Left ventricle myocardium superior (tissue), 1 donor: ENCODE data around the gene TPRG1L. TPM values are rescaled to one million over a fixed set of nuclear protein-coding genes. Genes with fewer than 3 reads are reported as not detected.
A peak's percentile ranks its signal among the peaks of the same experiment; 100 is the strongest.

Experiments used
- ATAC-seq: fragments of 200-7000 bp; cut with Tn5 transposase; one replicate; pipeline ENCODE4 v1.9.1; 2020; ENCODE audit warnings: mild to moderate bottlenecking, moderate library complexity
- DNase-seq: peaks from one replicate; pipeline ENCODE4 v3.0.0-alpha.2; 2020
- intact Hi-C: fragments of 100-400 bp; cut with micrococcal nuclease; formaldehyde crosslinking; loops from one replicate; pipeline ENCODE4 v1.11.0; 2022
- total RNA-seq: library from RNA; stranded (reverse); fragmentation: NEBNext Ultra II Directional; extraction: Animal tissue kit (Norgen Biotek cat#: 25700); gene quantifications from one replicate; pipeline ENCODE4 v1.2.1, GENCODE V29; 2021
- donor health status: DM: no; HTN: yes; CAD: no; lungs with severe emphysema.

The TPRG1L gene
- total RNA-seq, 1 donor from 2014 or later: 48.6 TPM

- DNase-seq (no peak), ATAC-seq (no peak)
- intact Hi-C loops: no loop called here
Measured at GRCh38 chr1:3652548-3653285, 27.9 kb downstream of the TPRG1L start.

- intact Hi-C loops: no loop called here
- no peak for ATAC-seq
- no peak for DNase-seq
Measured at GRCh38 chr1:3653286-3653618, 28.4 kb downstream of the TPRG1L start.

GRCh38 chr1:3654549-3655281 is 29.9 kb downstream of the TPRG1L start:
- intact Hi-C loops: no loop called here
- ATAC-seq (peak; percentile 69), DNase-seq (no peak)

DNA sequence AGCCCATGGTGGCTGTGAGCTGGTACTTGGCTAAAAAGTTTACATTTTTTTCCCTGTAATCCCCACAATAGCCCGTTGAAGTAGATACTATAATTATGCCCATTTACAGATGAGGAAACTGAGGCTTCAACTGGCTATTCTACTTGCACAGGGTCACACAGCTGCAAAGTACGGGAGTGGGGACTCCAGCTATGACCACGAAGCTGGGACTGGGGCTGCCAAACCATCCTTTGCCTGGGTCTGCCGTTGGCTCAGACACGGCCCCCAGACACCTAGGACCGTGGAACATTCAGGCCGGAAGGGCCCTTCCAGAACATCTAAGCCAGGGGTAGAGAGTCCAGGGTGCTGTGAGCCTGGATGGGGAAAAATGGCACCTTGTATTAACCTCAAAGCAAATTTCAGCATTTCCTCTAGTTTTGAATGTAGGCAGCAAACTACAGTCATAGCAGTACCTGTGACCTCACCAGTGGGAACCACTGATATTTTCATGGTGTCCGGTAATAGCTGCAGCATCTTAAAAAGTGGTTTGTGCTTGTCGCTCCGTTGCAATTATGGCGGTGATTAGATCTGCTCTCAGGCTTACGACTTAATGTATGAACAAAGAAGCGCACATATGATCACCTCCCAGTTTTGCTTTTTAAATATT is 31.8 kb downstream of the TPRG1L start:
- ATAC-seq (no peak), DNase-seq (no peak)
- intact Hi-C loops: no loop called here

- ATAC-seq (no peak), DNase-seq (no peak)
- intact Hi-C loops: no loop called here
Measured at GRCh38 chr1:3657096-3657475, 32.3 kb downstream of the TPRG1L start.

DNA sequence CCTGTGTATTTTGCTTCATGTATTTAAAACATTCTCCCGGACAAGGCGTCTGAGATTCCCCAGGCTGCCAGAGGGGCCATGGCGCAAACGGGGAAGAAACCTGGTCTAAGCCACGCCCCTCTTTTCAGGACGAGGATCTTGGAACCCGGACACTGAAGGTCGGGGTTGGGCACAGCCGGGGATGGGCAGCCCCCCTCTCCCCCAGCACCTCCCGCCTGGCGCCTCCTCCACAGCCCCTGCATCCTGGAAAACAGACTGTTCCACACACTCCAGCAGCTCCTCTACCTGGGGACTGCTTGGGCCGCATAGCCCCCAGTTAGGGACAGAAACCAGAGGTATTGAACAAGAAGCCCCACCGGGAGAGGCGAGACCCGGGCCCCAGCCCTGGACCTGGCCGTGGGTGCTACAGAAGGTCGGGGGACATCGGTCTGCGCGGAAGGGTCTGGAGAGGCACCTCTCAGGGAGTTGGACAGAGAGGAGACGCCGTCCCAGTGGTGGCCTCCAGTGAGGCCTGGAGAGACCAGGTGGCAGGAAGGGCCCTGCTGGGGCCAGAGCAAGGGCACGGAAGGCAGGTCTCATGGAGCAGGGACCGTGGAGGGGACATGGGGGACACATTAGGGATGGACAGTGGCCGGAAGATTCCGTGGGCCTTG is 32.9 kb downstream of the TPRG1L start:
- DNase-seq (no peak), ATAC-seq (no peak)
- intact Hi-C loops: no loop called here

- intact Hi-C loops: no loop called here
- no peak for DNase-seq
Measured at GRCh38 chr1:3658231-3658615, 33.4 kb downstream of the TPRG1L start.

DNA sequence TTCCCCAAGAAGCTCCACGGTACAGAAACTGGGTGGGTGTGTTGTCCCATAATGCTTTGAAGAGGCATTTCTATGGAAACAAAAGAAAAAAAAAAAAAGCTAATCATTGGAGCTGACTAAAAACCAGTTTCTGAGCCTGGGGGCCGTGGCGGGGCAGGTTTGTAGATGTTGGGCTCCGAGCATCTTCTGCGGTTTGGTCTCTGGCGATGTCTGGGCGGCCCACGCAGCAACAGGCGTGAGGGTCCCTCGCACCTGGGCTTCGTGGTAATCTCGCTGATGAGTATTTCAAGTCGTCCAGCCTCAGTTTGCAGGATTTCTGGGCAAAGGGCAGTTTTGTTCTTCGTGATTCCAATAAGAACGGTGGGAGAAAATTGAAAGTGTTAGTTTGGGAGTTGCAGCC is 34.3 kb downstream of the TPRG1L start:
- ATAC-seq (no peak), DNase-seq (no peak)
- intact Hi-C loops: no loop called here

More at GRCh38 chr1:3658231-3658615, 33.4 kb downstream of the TPRG1L start:
- no peak for ATAC-seq

DNA sequence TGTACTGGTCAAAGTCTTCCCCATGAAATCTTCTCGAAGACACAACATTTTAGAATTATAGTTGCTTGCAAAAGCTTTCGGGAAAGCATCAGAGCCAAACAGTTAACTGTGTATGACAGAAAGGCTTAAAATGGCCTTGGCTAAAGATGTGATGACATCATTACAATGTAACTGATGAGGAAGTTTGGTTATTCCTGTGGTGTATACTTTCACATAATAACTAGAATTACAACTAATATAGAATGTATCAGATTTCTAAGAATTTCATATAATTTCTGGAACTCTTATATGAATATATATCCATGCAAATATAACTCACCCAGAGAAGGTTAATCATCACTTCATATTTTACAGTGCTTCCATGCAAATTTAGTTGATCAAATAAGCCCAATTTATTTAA is 35.9 kb downstream of the TPRG1L start:
- intact Hi-C loops: no loop called here
- no peak for ATAC-seq
- no peak for DNase-seq

DNA sequence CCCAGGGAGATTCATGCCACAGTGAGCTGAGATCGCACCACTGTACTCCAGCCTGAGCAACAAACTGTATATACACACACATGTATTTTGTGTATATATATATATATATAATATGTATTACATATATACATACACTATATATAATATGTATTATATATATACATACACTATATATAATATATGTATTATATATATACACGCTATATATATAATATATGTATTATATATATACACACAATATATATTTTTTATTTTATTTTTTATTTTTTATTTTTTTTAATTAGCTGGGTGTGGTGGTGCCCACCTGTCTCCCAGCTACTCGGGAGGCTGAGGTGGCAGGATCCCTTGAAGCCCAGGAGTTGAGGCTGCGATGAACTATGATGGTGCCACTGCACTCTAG is 36.8 kb downstream of the TPRG1L start:
- intact Hi-C loops: no loop called here

GRCh38 chr1:3662080-3662671 is 37.4 kb downstream of the TPRG1L start:
- ATAC-seq: no peak
- no peak for DNase-seq
- intact Hi-C loops: no loop called here

More for the DNA sequence above, 36.8 kb downstream of the TPRG1L start:
- ATAC-seq: no peak
- DNase-seq: no peak

DNA sequence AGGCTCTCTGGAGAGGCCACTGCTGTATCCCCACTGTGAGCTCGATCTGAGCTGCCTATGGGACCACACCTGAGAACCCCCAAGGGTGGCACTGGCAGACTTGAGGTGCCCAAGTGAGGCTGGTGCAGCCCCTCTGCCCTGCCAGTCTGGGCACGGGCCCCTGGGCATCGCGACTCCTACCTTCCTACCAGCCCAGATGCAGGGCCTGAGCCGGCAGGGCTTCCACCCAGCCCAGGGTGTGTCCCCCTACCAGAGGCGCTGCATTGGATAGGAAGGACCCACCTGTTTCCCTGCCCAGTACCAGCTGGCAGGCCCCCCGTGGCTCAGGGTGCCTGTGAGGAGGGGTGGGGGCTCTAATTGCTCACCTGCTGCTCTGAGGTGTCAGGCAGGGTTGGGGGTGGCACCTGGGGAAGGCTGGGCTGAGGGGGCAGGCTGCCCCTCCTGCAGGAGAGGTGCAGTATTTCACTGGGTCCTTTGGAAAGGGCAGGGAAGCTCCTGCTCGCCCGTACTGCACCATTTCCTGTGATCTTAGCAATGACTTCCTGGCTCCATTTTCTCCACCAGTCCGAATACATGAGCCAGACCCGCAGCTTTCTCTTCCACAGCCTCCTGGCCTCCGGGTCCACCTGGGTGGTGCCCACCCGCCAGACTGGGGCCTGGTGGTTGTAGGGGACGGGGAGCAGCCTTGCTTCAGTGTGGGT is 39.3 kb downstream of the TPRG1L start:
- intact Hi-C loops: no loop called here
- no peak for DNase-seq
- no peak for ATAC-seq

DNA sequence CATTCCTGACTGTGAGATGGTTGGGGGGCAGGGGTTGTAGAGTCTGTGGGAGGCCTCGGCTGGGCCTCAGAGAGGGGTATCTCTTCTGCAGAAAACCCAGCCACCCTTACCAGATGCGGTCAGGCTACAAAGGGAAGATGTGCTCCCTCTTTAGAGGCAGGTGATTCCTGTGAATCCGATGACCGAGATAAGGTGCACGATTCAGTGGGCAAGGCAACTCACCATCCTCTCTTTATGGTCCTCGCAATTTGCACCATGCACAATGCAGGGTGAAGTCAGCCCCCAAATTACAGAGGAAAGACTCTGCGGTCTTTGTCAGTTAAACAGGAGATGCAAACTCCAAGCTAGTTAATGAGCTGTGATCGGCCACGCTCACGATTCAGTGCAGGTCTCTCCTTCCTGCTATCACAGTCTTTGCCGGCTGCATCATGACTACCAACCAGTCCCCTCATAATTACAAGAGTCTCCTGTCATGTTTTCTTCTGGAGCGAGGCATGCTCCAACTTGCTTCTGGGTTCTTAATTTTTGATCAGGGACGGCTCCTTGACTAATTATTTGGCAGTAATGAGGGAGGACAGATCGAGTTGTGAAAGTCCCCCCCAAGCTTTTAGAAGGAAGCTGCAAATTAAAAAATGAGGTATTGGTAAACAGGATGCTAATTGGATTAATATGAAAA is 40.0 kb downstream of the TPRG1L start:
- no peak for DNase-seq
- intact Hi-C loops: no loop called here
- no peak for ATAC-seq

GRCh38 chr1:3668148-3668547 is 43.3 kb downstream of the TPRG1L start:
- intact Hi-C loops: no loop called here
- no peak for ATAC-seq
- peak; percentile 7 for DNase-seq

DNA sequence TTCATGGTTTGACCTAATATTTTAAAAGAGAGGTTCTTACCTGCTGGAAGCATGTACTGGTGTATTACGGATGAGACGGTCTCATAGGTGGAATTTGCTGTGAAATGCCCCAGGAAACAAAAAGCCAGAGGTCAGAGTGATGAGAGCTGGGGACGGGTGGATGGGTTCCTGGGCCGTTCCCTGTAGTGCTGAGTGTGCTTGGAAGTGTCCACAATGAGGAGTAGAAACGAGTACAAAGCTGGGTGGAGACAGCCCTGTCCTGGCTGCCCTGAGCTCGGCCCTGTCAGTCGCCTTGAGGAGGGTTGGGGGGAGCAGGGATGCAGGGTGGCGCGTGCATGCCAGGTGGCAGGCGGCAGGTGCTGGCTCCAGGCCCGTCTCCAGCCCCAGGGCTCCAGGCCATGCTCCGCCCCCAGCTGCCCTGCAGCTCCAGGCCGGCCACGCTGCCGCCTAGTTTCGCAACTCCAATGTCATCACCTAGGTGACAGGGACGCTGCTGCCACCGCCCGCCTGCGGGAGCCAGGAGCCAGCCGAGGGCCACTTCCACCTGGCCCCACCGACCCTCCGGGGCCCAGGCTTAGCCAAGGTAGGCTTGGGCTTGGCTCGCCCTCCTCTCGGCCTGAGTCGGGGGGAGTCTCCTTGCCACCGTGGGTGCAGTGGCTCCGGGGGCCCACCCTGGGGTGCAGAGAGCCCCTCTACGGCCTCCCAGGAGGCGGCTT is 43.9 kb downstream of the TPRG1L start:
- peak; percentile 92 for DNase-seq

DNA sequence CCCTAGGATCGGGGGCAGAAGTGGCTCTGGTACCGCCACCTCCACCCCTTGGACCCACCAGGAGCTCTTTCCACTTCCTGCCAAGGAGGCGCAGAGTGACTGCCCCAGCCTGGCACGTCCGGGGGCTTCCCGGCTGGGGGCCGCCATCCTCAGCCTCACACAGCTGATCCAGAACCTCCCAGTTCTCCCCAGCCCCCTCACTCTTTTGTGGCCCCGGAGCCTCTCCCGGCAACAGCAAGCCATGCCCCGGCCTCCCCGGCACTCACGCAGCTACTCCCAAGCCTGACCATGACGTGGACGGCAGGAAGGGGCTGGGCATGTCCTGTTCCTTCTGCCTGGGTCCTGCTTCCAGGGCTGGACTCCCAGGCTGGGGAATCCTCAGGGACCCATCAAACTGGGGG is 44.6 kb downstream of the TPRG1L start:
- DNase-seq (no peak), ATAC-seq (peak; percentile 5)
- intact Hi-C loops: no loop called here

More for the DNA sequence above, 43.9 kb downstream of the TPRG1L start:
- ATAC-seq: peak; percentile 96
- intact Hi-C loops: no loop called here

DNA sequence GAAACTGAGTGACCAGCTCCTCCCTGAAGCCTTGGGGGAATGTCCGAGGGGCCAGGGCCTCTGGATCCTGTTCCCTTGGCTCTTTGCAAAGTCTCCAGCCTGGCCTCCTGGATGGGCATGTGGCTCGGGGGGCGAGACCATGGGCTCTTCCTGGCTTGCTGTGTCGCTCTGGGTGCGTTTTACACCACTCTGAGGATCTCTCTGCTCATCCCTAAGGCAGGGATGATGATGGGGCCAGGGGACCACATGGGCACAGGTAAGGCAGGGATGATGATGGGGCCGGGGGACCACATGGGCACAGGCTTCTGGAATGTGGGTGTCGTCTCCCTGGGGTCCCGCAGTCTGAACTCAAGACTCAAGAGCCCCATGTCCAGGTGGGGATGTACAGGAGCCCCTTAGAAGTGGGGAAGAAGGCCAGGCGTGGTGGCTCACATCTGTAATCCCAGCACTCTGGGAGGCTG is 45.2 kb downstream of the TPRG1L start:
- ATAC-seq: no peak
- DNase-seq: no peak
- intact Hi-C loops: no loop called here

GRCh38 chr1:3670823-3671265 is 46.0 kb downstream of the TPRG1L start:
- intact Hi-C loops: no loop called here
- ATAC-seq: no peak
- DNase-seq: peak; percentile 29
